ENCODE measurements around the gene ETFRF1.

Gene ETFRF1

DNA sequence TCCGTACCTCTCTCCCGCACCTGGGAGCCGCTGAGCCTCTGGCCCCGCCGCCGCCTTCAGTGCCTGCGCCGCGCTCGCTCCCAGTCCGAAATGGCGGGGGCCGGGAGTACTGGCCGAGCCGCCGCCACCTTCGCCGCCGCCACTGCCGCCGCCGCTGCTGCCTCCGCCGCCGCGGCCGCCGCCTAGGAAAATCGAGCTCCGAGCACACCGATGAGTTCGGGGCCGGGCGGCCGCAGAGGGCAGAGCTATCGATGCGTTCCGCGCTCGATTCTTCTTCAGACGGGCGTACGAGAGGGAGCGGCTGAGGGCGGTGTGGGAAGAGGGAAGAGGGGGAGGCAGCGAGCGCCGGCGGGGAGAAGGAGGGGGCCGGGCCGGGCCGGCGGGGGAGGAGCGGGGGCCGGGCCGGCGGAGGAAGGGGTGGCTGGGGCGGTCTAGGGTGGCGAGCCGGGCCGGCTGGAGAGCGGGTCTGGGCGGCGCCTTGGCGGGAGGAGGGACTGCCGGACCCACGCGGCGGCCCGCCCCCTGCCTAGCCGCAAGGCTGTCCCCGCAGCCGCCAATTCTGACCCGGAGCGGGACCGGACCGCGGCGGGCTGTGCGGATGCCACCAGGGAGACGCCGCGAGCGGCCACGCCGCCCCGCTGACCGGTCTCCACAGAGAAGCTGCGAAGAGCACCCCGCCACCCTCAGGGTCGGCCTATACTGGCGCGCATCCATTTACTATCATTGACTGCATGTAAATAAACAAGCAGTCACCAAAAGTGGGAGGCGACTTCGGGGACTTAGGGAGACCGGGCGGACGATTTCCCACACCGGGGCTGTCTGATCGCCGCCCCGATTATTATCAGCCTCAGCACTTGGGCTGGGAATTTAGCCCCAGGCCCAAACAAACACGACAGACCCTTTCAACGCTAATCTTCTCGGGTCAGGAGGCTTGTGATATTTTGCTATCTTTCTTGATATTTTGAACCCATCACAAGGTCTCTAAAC, 56.0 kb downstream of the ETFRF1 start, which contains the start of gene KRAS:
Gene KRAS, minus strand, starts transcription at position 186 of the 987 bp plus-strand sequence.
- H4K5ac ChIP-seq (ENCODE audit: low read length), result no peak within 1 kb of the TSS
- H3K27ac ChIP-seq (ENCODE audit: low read depth, low read length), result peak within 1 kb of the TSS; percentile 96
- peak within 1 kb of the TSS; percentile 63 for H2BK120ac ChIP-seq (ENCODE audit: low read depth, low read length)
- peak within 1 kb of the TSS; percentile 100 for H3K18ac ChIP-seq (ENCODE audit: low read length)
- H2BK15ac ChIP-seq (replicated peaks; ENCODE audit: low read depth), result no peak within 1 kb of the TSS
- no peaks in the 10 kb centered on the region for H3K36me3 ChIP-seq (ENCODE audit: control insufficient read depth, insufficient read depth, low read length)
- H2AK5ac ChIP-seq (ENCODE audit: low read length), result no peak within 1 kb of the TSS
- no peak within 1 kb of the TSS for H2BK5ac ChIP-seq (ENCODE audit: low read length)
- H3K4me3 ChIP-seq (ENCODE audit: low read length), result peak within 1 kb of the TSS; percentile 75
- peak within 1 kb of the TSS; percentile 39 for H3K23ac ChIP-seq (ENCODE audit: low read length)
- peak within 1 kb of the TSS; percentile 90 for H3K9ac ChIP-seq (ENCODE audit: low read length)
- peak within 1 kb of the TSS; percentile 94 for H3K56ac ChIP-seq (ENCODE audit: low read length)
- DNase-seq, result peak; percentile 99
- H3K27me3 ChIP-seq (ENCODE audit: insufficient read depth, low read length, poor library complexity), result no peaks in the 10 kb centered on the region
- peaks cover 5% of the 10 kb centered on the region for H3K4me1 ChIP-seq (ENCODE audit: control insufficient read depth, low read depth, low read length)
- H3K79me1 ChIP-seq (ENCODE audit: low read length), result peaks cover 2% of the 10 kb centered on the region
- peak within 1 kb of the TSS; percentile 60 for H4K8ac ChIP-seq (ENCODE audit: low read depth, low read length)
- H3K4ac ChIP-seq (ENCODE audit: low read depth, low read length), result peak within 1 kb of the TSS; percentile 100
- H3K4me2 ChIP-seq (ENCODE audit: low read length), result peak within 1 kb of the TSS; percentile 88
- H3K79me2 ChIP-seq (ENCODE audit: control insufficient read depth, insufficient read depth, low read length), result peaks cover 31% of the 10 kb centered on the region
- no CpG with 5 or more reads among the region's 105 CpGs for WGBS (ENCODE audit: extremely low coverage, insufficient coverage, low lambda C conversion rate)

DNA sequence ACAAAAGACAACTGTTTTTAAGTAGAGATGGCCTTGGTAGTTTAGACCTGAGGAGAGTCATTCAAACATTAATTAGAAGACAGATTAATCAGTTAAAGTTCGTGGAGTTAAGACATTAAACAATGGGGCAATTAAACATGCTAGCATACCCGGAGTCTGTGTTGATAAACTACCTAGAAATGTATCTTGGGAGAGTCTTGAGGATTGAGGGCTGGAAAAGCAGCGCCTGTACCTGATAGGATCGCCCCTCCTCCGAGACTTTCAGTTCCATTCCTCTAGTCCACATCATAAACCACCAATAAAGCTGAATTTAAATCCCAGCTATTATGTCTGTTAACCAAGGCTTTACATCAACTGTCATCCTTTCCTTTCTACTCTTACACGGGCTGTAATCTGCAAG, 56.7 kb downstream of the ETFRF1 start:
- Histone ChIP-seq H2BK15ac (replicated peaks; ENCODE audit: low read depth) (no peak overlapping the region), H3K79me2 (ENCODE audit: control insufficient read depth, insufficient read depth, low read length) (peaks cover 28% of the 10 kb centered on the region), H3K4me1 (ENCODE audit: control insufficient read depth, low read depth, low read length) (peaks cover 8% of the 10 kb centered on the region), H3K27me3 (ENCODE audit: insufficient read depth, low read length, poor library complexity) (no peaks in the 10 kb centered on the region), H4K8ac (ENCODE audit: low read depth, low read length) (no peak overlapping the region), H2BK120ac (ENCODE audit: low read depth, low read length) (no peak overlapping the region), H3K23ac (ENCODE audit: low read length) (no peak overlapping the region), H3K56ac (ENCODE audit: low read length) (peak overlapping the region; percentile 89), H2BK5ac (ENCODE audit: low read length) (no peak overlapping the region), H3K9ac (ENCODE audit: low read length) (peak overlapping the region; percentile 74), H3K18ac (ENCODE audit: low read length) (no peak overlapping the region), H3K4me3 (ENCODE audit: low read length) (peak overlapping the region; percentile 74), H3K4ac (ENCODE audit: low read depth, low read length) (no peak overlapping the region), H2AK5ac (ENCODE audit: low read length) (no peak overlapping the region), H3K36me3 (ENCODE audit: control insufficient read depth, insufficient read depth, low read length) (no peaks in the 10 kb centered on the region), H4K5ac (ENCODE audit: low read length) (no peak overlapping the region), H3K27ac (ENCODE audit: low read depth, low read length) (peak overlapping the region; percentile 19), H3K79me1 (ENCODE audit: low read length) (peaks cover 2% of the 10 kb centered on the region), H3K4me2 (ENCODE audit: low read length) (peak overlapping the region; percentile 88)
- peak; percentile 33 for DNase-seq
- WGBS (ENCODE audit: extremely low coverage, insufficient coverage, low lambda C conversion rate), result no CpG with 5 or more reads among the region's 6 CpGs

DNA sequence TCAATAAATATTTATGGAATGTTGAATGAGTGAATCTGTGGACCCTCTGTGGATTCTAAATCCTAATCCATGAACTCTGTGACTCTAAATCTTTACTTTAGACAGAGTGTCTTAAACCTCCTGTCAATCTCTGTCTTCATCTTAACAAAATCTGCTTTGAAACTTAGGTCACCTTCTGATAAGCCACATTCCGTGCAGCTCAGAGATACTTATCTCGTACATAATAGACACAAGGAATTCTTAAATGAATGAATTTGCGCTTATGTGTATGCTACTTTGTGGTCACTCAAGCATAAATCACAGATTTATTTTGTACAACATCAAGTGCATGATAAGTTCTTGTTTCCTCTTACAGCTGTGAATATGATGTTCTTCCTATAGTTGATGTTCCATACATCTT, 57.9 kb downstream of the ETFRF1 start:
- no peaks in the 10 kb centered on the region for H3K36me3 ChIP-seq (ENCODE audit: control insufficient read depth, insufficient read depth, low read length)
- no peak overlapping the region for H2BK15ac ChIP-seq (replicated peaks; ENCODE audit: low read depth)
- no peak overlapping the region for H3K9ac ChIP-seq (ENCODE audit: low read length)
- no peak overlapping the region for H3K23ac ChIP-seq (ENCODE audit: low read length)
- H2BK120ac ChIP-seq (ENCODE audit: low read depth, low read length), result no peak overlapping the region
- H4K8ac ChIP-seq (ENCODE audit: low read depth, low read length), result no peak overlapping the region
- H3K79me2 ChIP-seq (ENCODE audit: control insufficient read depth, insufficient read depth, low read length), result peaks cover 23% of the 10 kb centered on the region
- peaks cover 11% of the 10 kb centered on the region for H3K4me1 ChIP-seq (ENCODE audit: control insufficient read depth, low read depth, low read length)
- H3K4me3 ChIP-seq (ENCODE audit: low read length), result no peak overlapping the region
- H3K56ac ChIP-seq (ENCODE audit: low read length), result no peak overlapping the region
- no peak overlapping the region for H3K4me2 ChIP-seq (ENCODE audit: low read length)
- no peak for DNase-seq
- H3K27me3 ChIP-seq (ENCODE audit: insufficient read depth, low read length, poor library complexity), result no peaks in the 10 kb centered on the region
- WGBS (ENCODE audit: extremely low coverage, insufficient coverage, low lambda C conversion rate), result no CpG with 5 or more reads among the region's 3 CpGs
- H3K27ac ChIP-seq (ENCODE audit: low read depth, low read length), result no peak overlapping the region
- no peak overlapping the region for H2BK5ac ChIP-seq (ENCODE audit: low read length)
- H3K79me1 ChIP-seq (ENCODE audit: low read length), result no peaks in the 10 kb centered on the region
- no peak overlapping the region for H4K5ac ChIP-seq (ENCODE audit: low read length)
- no peak overlapping the region for H3K18ac ChIP-seq (ENCODE audit: low read length)
- H3K4ac ChIP-seq (ENCODE audit: low read depth, low read length), result no peak overlapping the region
- H2AK5ac ChIP-seq (ENCODE audit: low read length), result no peak overlapping the region

DNA sequence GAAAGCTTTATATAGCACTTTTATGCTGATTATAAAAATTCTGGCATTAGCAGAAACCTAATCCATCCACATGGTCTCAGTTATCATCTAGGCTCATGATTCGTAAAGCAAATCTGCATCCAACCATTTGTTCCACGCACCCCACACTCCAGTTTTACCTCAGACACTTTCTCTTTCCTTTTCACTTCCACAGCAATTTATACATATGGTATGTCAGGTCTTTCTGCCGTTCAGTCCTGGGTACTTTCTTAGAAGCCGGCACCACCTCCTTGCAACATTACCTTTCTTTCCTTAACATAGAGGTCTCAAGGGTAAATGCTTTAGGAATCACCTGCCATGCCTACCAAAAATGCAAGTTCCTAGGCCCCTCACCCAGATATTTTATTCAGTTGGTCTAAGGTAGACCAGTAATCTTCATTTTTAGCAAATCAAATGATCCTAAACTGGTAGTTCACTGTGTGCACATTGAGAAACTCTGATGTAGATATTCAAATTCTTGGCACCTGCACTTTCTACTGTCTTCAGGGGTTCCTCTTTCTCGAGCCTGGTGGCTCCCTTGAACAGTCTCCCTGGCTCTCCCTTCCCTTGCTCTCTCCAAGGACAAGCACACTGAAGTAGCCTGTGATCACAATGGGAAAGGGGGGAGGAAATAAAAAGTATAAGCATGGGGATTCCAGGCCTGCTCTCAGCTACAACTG, 58.5 kb downstream of the ETFRF1 start:
- Histone ChIP-seq H3K27me3 (ENCODE audit: insufficient read depth, low read length, poor library complexity) (no peaks in the 10 kb centered on the region), H3K23ac (ENCODE audit: low read length) (no peak overlapping the region), H4K5ac (ENCODE audit: low read length) (no peak overlapping the region), H3K79me2 (ENCODE audit: control insufficient read depth, insufficient read depth, low read length) (peaks cover 17% of the 10 kb centered on the region), H3K4me3 (ENCODE audit: low read length) (no peak overlapping the region), H3K27ac (ENCODE audit: low read depth, low read length) (no peak overlapping the region), H3K36me3 (ENCODE audit: control insufficient read depth, insufficient read depth, low read length) (no peaks in the 10 kb centered on the region), H3K4ac (ENCODE audit: low read depth, low read length) (no peak overlapping the region), H3K18ac (ENCODE audit: low read length) (no peak overlapping the region), H3K4me2 (ENCODE audit: low read length) (no peak overlapping the region), H2BK5ac (ENCODE audit: low read length) (no peak overlapping the region), H2BK120ac (ENCODE audit: low read depth, low read length) (no peak overlapping the region), H2BK15ac (replicated peaks; ENCODE audit: low read depth) (no peak overlapping the region), H4K8ac (ENCODE audit: low read depth, low read length) (no peak overlapping the region), H2AK5ac (ENCODE audit: low read length) (no peak overlapping the region), H3K9ac (ENCODE audit: low read length) (no peak overlapping the region), H3K56ac (ENCODE audit: low read length) (no peak overlapping the region), H3K4me1 (ENCODE audit: control insufficient read depth, low read depth, low read length) (peaks cover 11% of the 10 kb centered on the region), H3K79me1 (ENCODE audit: low read length) (no peaks in the 10 kb centered on the region)
- no peak for DNase-seq
- no CpG with 5 or more reads among the region's 5 CpGs for WGBS (ENCODE audit: extremely low coverage, insufficient coverage, low lambda C conversion rate)

DNA sequence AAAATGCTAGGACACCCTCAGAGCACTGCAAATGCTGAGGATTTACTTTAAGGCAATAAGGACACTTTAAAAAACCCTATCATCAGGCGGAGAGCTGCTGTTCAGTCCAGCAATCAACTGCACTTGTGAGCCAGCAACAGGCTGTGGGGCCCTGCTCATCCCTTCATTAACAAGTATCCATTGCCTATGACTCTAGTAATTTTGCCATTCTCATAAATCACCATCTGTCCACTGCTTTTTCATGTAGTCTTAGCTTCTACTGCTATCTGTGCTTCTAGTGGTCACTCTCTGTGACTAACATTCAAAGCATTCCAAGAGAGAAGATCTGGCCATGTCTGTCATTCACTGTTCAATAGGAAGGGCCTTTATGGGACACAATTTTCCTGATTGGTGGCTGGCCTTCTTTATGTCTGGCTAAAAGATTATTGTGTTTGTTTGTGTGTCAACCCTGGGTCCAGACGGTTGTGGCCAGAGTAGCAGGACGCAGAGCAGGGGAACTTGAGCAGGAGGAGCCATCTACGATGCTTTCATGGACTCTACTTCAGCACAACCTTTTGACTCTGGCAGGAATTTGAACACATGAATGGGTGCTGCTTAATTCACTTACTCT, 59.3 kb downstream of the ETFRF1 start:
- H3K27me3 ChIP-seq (ENCODE audit: insufficient read depth, low read length, poor library complexity), result no peaks in the 10 kb centered on the region
- H3K36me3 ChIP-seq (ENCODE audit: control insufficient read depth, insufficient read depth, low read length), result no peaks in the 10 kb centered on the region
- no peak for DNase-seq
- no peak overlapping the region for H2BK5ac ChIP-seq (ENCODE audit: low read length)
- H3K23ac ChIP-seq (ENCODE audit: low read length), result no peak overlapping the region
- WGBS (ENCODE audit: extremely low coverage, insufficient coverage, low lambda C conversion rate), result no CpG with 5 or more reads among the region's 4 CpGs
- H3K27ac ChIP-seq (ENCODE audit: low read depth, low read length), result no peak overlapping the region
- no peak overlapping the region for H4K8ac ChIP-seq (ENCODE audit: low read depth, low read length)
- no peak overlapping the region for H3K4me2 ChIP-seq (ENCODE audit: low read length)
- H3K4me3 ChIP-seq (ENCODE audit: low read length), result no peak overlapping the region
- no peak overlapping the region for H2BK15ac ChIP-seq (replicated peaks; ENCODE audit: low read depth)
- H3K79me1 ChIP-seq (ENCODE audit: low read length), result no peaks in the 10 kb centered on the region
- H3K9ac ChIP-seq (ENCODE audit: low read length), result no peak overlapping the region
- peaks cover 9% of the 10 kb centered on the region for H3K79me2 ChIP-seq (ENCODE audit: control insufficient read depth, insufficient read depth, low read length)
- H3K4ac ChIP-seq (ENCODE audit: low read depth, low read length), result no peak overlapping the region
- no peak overlapping the region for H4K5ac ChIP-seq (ENCODE audit: low read length)
- H2BK120ac ChIP-seq (ENCODE audit: low read depth, low read length), result no peak overlapping the region
- H3K56ac ChIP-seq (ENCODE audit: low read length), result no peak overlapping the region
- H2AK5ac ChIP-seq (ENCODE audit: low read length), result no peak overlapping the region
- no peak overlapping the region for H3K18ac ChIP-seq (ENCODE audit: low read length)
- peaks cover 11% of the 10 kb centered on the region for H3K4me1 ChIP-seq (ENCODE audit: control insufficient read depth, low read depth, low read length)

All from mesendoderm (in vitro differentiated cells).